ENCODE measurements around the gene C3orf70.

- TF ChIP-seq POLR2A (IDR thresholded peaks at IDR 0.05), result no peak
- TF ChIP-seq, protein P1, sequence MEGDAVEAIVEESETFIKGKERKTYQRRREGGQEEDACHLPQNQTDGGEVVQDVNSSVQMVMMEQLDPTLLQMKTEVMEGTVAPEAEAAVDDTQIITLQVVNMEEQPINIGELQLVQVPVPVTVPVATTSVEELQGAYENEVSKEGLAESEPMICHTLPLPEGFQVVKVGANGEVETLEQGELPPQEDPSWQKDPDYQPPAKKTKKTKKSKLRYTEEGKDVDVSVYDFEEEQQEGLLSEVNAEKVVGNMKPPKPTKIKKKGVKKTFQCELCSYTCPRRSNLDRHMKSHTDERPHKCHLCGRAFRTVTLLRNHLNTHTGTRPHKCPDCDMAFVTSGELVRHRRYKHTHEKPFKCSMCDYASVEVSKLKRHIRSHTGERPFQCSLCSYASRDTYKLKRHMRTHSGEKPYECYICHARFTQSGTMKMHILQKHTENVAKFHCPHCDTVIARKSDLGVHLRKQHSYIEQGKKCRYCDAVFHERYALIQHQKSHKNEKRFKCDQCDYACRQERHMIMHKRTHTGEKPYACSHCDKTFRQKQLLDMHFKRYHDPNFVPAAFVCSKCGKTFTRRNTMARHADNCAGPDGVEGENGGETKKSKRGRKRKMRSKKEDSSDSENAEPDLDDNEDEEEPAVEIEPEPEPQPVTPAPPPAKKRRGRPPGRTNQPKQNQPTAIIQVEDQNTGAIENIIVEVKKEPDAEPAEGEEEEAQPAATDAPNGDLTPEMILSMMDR (IDR thresholded peaks at IDR 0.05), result no peak
- no peak for TF ChIP-seq POLR2AphosphoS5 (IDR thresholded peaks at IDR 0.05; ENCODE audit: insufficient read depth in 1 of 2, low read depth in 1 of 2)
These were observed 77.3 kb downstream of the C3orf70 start for GRCh38 chr3:185075547-185075946.

Measured in vagina (tissue), 2 donors.